Activated CD8-positive, alpha-beta T cell treated with anti-CD3 and anti-CD28 coated beads, Interleukin-2, amount 10 ng/mL, durations not matched to agents 7 days and 5 days (primary cell): ENCODE results near the gene ARRB1. TPM values are rescaled to one million over a fixed set of nuclear protein-coding genes. Genes with fewer than 3 reads are reported as not detected.
"Not testable (repeated sequence)": the region's sequence is repeated elsewhere in the genome, so short reads cannot be mapped to it uniquely, and the experiment has no call there.

Source experiments
- ATAC-seq: fragments of 150-1000 bp; cut with Tn5 transposase; one replicate; pipeline ENCODE4 v1.10.0; 2021; ENCODE audit warnings: moderate library complexity
- CTCF ChIA-PET: fragments of 350-600 bp; sonication (Branson Sonifier 250); formaldehyde crosslinking; loops from one replicate; lab custom pipeline; 2021; ENCODE audit warnings: antibody characterized with exemption; lab: Charles Lee
- POLR2A ChIA-PET: fragments of 350-600 bp; sonication (Branson Sonifier 250); formaldehyde crosslinking; loops from one replicate; lab custom pipeline; 2021; ENCODE audit warnings: antibody characterized with exemption; lab: Charles Lee
- DNase-seq: peaks from one replicate; pipeline ENCODE4 v3.0.0-alpha.2; 2020
- H3K27ac Mint-ChIP-seq: one replicate; pipeline ENCODE4 v1.8.0; 2021; ENCODE audit warnings: mild to moderate bottlenecking, mixed read lengths
- H3K27me3 Mint-ChIP-seq: one replicate; pipeline ENCODE4 v1.8.0; 2021; ENCODE audit warnings: low read depth, mixed read lengths
- H3K36me3 Mint-ChIP-seq: one replicate; pipeline ENCODE4 v1.8.0; 2021; ENCODE audit warnings: low read depth, mixed read lengths
- H3K4me1 Mint-ChIP-seq: one replicate; pipeline ENCODE4 v1.8.0; 2021; ENCODE audit warnings: low read depth, mixed read lengths
- H3K4me3 Mint-ChIP-seq: one replicate; pipeline ENCODE4 v1.8.0; 2021; ENCODE audit warnings: mild to moderate bottlenecking, mixed read lengths
- H3K9me3 Mint-ChIP-seq: one replicate; pipeline ENCODE4 v1.8.0; 2022; ENCODE audit warnings: mixed read lengths; ENCODE audit not compliant: insufficient read depth
- total RNA-seq, 2 experiments: library from RNA; stranded (reverse); gene quantifications; one replicate each; pipeline ENCODE4 v1.2.3, GENCODE V29; 2021

The ARRB1 gene
- total RNA-seq, 2 experiments from 2014 or later: 69.4 to 82.6 TPM

GRCh38 chr11:75308986-75309385 is 42.5 kb downstream of the ARRB1 start:
- H3K27me3 Mint-ChIP-seq: no peaks in the 10 kb centered on the region
- no peaks in the 10 kb centered on the region for H3K9me3 Mint-ChIP-seq
- ChIA-PET POLR2A (no interaction called here), CTCF (interaction anchor here (0.8 kb wide), 1 partner anchor 66 kb away, joined by 3 read pairs; no protein-coding TSS in a partner anchor)
- DNase-seq (no peak), ATAC-seq (no peak)
- H3K4me1 Mint-ChIP-seq: peaks cover 9% of the 10 kb centered on the region
- no peak overlapping the region for H3K27ac Mint-ChIP-seq
- no peak overlapping the region for H3K4me3 Mint-ChIP-seq
- H3K36me3 Mint-ChIP-seq: peaks cover 3% of the 10 kb centered on the region

- H3K36me3 Mint-ChIP-seq: peaks cover 3% of the 10 kb centered on the region
- CTCF ChIA-PET: interaction anchor here (0.8 kb wide), 1 partner anchor 65 kb away, joined by 3 read pairs; no protein-coding TSS in a partner anchor
- no peaks in the 10 kb centered on the region for H3K9me3 Mint-ChIP-seq
- H3K27me3 Mint-ChIP-seq: no peaks in the 10 kb centered on the region
- POLR2A ChIA-PET: no interaction called here
- no peak for ATAC-seq
- H3K27ac Mint-ChIP-seq: no peak overlapping the region
- DNase-seq: no peak
- H3K4me3 Mint-ChIP-seq: no peak overlapping the region
- H3K4me1 Mint-ChIP-seq: peaks cover 6% of the 10 kb centered on the region
These were observed 43.3 kb downstream of the ARRB1 start for GRCh38 chr11:75308116-75308515.

- Mint-ChIP-seq H3K27me3 (no peaks in the 10 kb centered on the region), H3K4me1 (peaks cover 2% of the 10 kb centered on the region), H3K9me3 (no peaks in the 10 kb centered on the region), H3K27ac (no peak overlapping the region), H3K4me3 (no peak overlapping the region), H3K36me3 (peaks cover 3% of the 10 kb centered on the region)
- DNase-seq: no peak
- POLR2A ChIA-PET: no interaction called here
- no peak for ATAC-seq
- CTCF ChIA-PET: no interaction called here
These were observed 44.4 kb downstream of the ARRB1 start for GRCh38 chr11:75307058-75307457.

- ATAC-seq: no peak
- H3K9me3 Mint-ChIP-seq: no peaks in the 10 kb centered on the region
- H3K4me3 Mint-ChIP-seq: no peak overlapping the region
- H3K27me3 Mint-ChIP-seq: no peaks in the 10 kb centered on the region
- H3K36me3 Mint-ChIP-seq: peaks cover 3% of the 10 kb centered on the region
- POLR2A ChIA-PET: no interaction called here
- H3K27ac Mint-ChIP-seq: no peak overlapping the region
- CTCF ChIA-PET: no interaction called here
- peaks cover 2% of the 10 kb centered on the region for H3K4me1 Mint-ChIP-seq
- DNase-seq: no peak
These were observed 44.9 kb downstream of the ARRB1 start for GRCh38 chr11:75306529-75306928.

GRCh38 chr11:75305993-75306392 is 45.5 kb downstream of the ARRB1 start:
- POLR2A ChIA-PET: no interaction called here
- DNase-seq (no peak), ATAC-seq (no peak)
- H3K27me3 Mint-ChIP-seq: no peaks in the 10 kb centered on the region
- CTCF ChIA-PET: interaction anchor here (0.8 kb wide), 1 partner anchor 30 kb away, joined by 3 read pairs; no protein-coding TSS in a partner anchor
- H3K36me3 Mint-ChIP-seq: peaks cover 3% of the 10 kb centered on the region
- H3K27ac Mint-ChIP-seq: peak overlapping the region; percentile 37
- no peaks in the 10 kb centered on the region for H3K9me3 Mint-ChIP-seq
- H3K4me1 Mint-ChIP-seq: peaks cover 2% of the 10 kb centered on the region
- no peak overlapping the region for H3K4me3 Mint-ChIP-seq

- H3K4me1 Mint-ChIP-seq: peaks cover 2% of the 10 kb centered on the region
- peak overlapping the region; percentile 37 for H3K27ac Mint-ChIP-seq
- DNase-seq (no peak), ATAC-seq (no peak)
- H3K36me3 Mint-ChIP-seq: peaks cover 3% of the 10 kb centered on the region
- H3K27me3 Mint-ChIP-seq: no peaks in the 10 kb centered on the region
- CTCF ChIA-PET: interaction anchor here (0.8 kb wide), 1 partner anchor 30 kb away, joined by 3 read pairs; no protein-coding TSS in a partner anchor
- no peak overlapping the region for H3K4me3 Mint-ChIP-seq
- POLR2A ChIA-PET: no interaction called here
- H3K9me3 Mint-ChIP-seq: no peaks in the 10 kb centered on the region
These were observed 46.0 kb downstream of the ARRB1 start for GRCh38 chr11:75305452-75305851.

- H3K9me3 Mint-ChIP-seq, CTCF ChIA-PET, POLR2A ChIA-PET, H3K27ac Mint-ChIP-seq, H3K4me3 Mint-ChIP-seq, H3K36me3 Mint-ChIP-seq, DNase-seq, H3K27me3 Mint-ChIP-seq, H3K4me1 Mint-ChIP-seq, ATAC-seq: not testable (repeated sequence)
These were observed 46.5 kb downstream of the ARRB1 start for GRCh38 chr11:75304941-75305340.

- DNase-seq (no peak), ATAC-seq (no peak)
- ChIA-PET POLR2A (no interaction called here), CTCF (no interaction called here)
- Mint-ChIP-seq H3K4me3 (no peak overlapping the region), H3K27me3 (no peaks in the 10 kb centered on the region), H3K4me1 (peaks cover 4% of the 10 kb centered on the region), H3K27ac (no peak overlapping the region), H3K9me3 (no peaks in the 10 kb centered on the region), H3K36me3 (peaks cover 3% of the 10 kb centered on the region)
These were observed 47.8 kb downstream of the ARRB1 start for GRCh38 chr11:75303544-75304224.

GRCh38 chr11:75302371-75302770 is 49.1 kb downstream of the ARRB1 start:
- ChIA-PET CTCF (no interaction called here), POLR2A (no interaction called here)
- no peak overlapping the region for H3K27ac Mint-ChIP-seq

GRCh38 chr11:75301601-75302345 is 49.7 kb downstream of the ARRB1 start:
- no peak overlapping the region for H3K27ac Mint-ChIP-seq
- no peak overlapping the region for H3K4me3 Mint-ChIP-seq
- H3K36me3 Mint-ChIP-seq: peaks cover 8% of the 10 kb centered on the region
- H3K4me1 Mint-ChIP-seq: peaks cover 4% of the 10 kb centered on the region
- H3K9me3 Mint-ChIP-seq: no peaks in the 10 kb centered on the region
- H3K27me3 Mint-ChIP-seq: no peaks in the 10 kb centered on the region
- CTCF ChIA-PET: no interaction called here
- POLR2A ChIA-PET: no interaction called here
- no peak for DNase-seq
- ATAC-seq: no peak

More at GRCh38 chr11:75302371-75302770, 49.1 kb downstream of the ARRB1 start:
- peaks cover 4% of the 10 kb centered on the region for H3K4me1 Mint-ChIP-seq
- no peaks in the 10 kb centered on the region for H3K9me3 Mint-ChIP-seq
- H3K4me3 Mint-ChIP-seq: no peak overlapping the region
- no peaks in the 10 kb centered on the region for H3K27me3 Mint-ChIP-seq
- H3K36me3 Mint-ChIP-seq: peaks cover 3% of the 10 kb centered on the region
- DNase-seq (no peak), ATAC-seq (no peak)

GRCh38 chr11:75301131-75301530 is 50.3 kb downstream of the ARRB1 start:
- ATAC-seq (no peak), DNase-seq (no peak)
- H3K4me3 Mint-ChIP-seq: no peak overlapping the region
- peaks cover 9% of the 10 kb centered on the region for H3K36me3 Mint-ChIP-seq
- H3K27me3 Mint-ChIP-seq: no peaks in the 10 kb centered on the region
- H3K27ac Mint-ChIP-seq: no peak overlapping the region
- H3K9me3 Mint-ChIP-seq: no peaks in the 10 kb centered on the region
- ChIA-PET CTCF (no interaction called here), POLR2A (interaction anchor here (0.7 kb wide), 1 partner anchor 11 kb away, joined by 3 read pairs; no protein-coding TSS in a partner anchor)
- peaks cover 4% of the 10 kb centered on the region for H3K4me1 Mint-ChIP-seq

GRCh38 chr11:75298976-75299260 is 52.5 kb downstream of the ARRB1 start:
- Mint-ChIP-seq H3K9me3 (no peaks in the 10 kb centered on the region), H3K27ac (no peak overlapping the region), H3K4me3 (no peak overlapping the region), H3K36me3 (peaks cover 11% of the 10 kb centered on the region), H3K4me1 (peaks cover 5% of the 10 kb centered on the region), H3K27me3 (no peaks in the 10 kb centered on the region)
- ChIA-PET CTCF (no interaction called here), POLR2A (no interaction called here)
- no peak for DNase-seq
- ATAC-seq: no peak
